Superior temporal gyrus (tissue), 1 donor: ENCODE results near the gene LARGE2.

ENCODE experiments used
- DNase-seq: peaks from one replicate; pipeline ENCODE4 v3.0.0-alpha.2; 2016; ENCODE audit errors: extremely low spot score

The LARGE2 gene

GRCh38 chr11:45929486-45930030 is 7.1 kb downstream of the LARGE2 start:
- no peak for DNase-seq

GRCh38 chr11:45930031-45930794 is 7.8 kb downstream of the LARGE2 start:
- DNase-seq, result no peak

- no peak for DNase-seq
Measured at GRCh38 chr11:45930951-45931570, 8.6 kb downstream of the LARGE2 start.

GRCh38 chr11:45931739-45932138 is 9.3 kb downstream of the LARGE2 start:
- DNase-seq, result no peak

GRCh38 chr11:45932217-45932616 is 9.8 kb downstream of the LARGE2 start:
- no peak for DNase-seq

GRCh38 chr11:45933131-45933831 is 10.8 kb downstream of the LARGE2 start:
- DNase-seq, result no peak

- DNase-seq, result no peak
Measured at GRCh38 chr11:45933846-45934579, 11.6 kb downstream of the LARGE2 start.

GRCh38 chr11:45934580-45935318 is 12.3 kb downstream of the LARGE2 start:
- no peak for DNase-seq

- no peak for DNase-seq
Measured at GRCh38 chr11:45935349-45936064, 13.1 kb downstream of the LARGE2 start.

- no peak for DNase-seq
Measured at GRCh38 chr11:45936511-45937054, 14.1 kb downstream of the LARGE2 start.

- no peak for DNase-seq
Measured at GRCh38 chr11:45937916-45938315, 15.5 kb downstream of the LARGE2 start.

- no peak for DNase-seq
Measured at GRCh38 chr11:45939836-45940235, 17.4 kb downstream of the LARGE2 start.

- DNase-seq, result no peak
Measured at GRCh38 chr11:45941285-45941684, 18.8 kb downstream of the LARGE2 start.

GRCh38 chr11:45942381-45942780 is 19.9 kb downstream of the LARGE2 start:
- DNase-seq, result no peak

- DNase-seq, result no peak
Measured at GRCh38 chr11:45945397-45945999, 23.0 kb downstream of the LARGE2 start.

GRCh38 chr11:45947885-45948284 is 25.4 kb downstream of the LARGE2 start:
- no peak for DNase-seq

GRCh38 chr11:45948356-45948755 is 25.9 kb downstream of the LARGE2 start:
- DNase-seq, result no peak

- DNase-seq, result peak; percentile 48
Measured at GRCh38 chr11:45949992-45950407, 27.5 kb downstream of the LARGE2 start.

GRCh38 chr11:45959851-45960250 is 37.4 kb downstream of the LARGE2 start:
- no peak for DNase-seq
